Transverse colon (tissue), 4 donors: Measurements from ENCODE around the gene OR1M1. TPM values are rescaled to one million over a fixed set of nuclear protein-coding genes. Genes with fewer than 3 reads are reported as not detected.

Experiments used
- DNase-seq: peaks from one replicate; pipeline ENCODE4 v3.0.0-alpha.2; 2019
- H3K27ac ChIP-seq, 4 donors: fragments of 200-600 bp; sonication (generic); 2 replicates each; pipeline ENCODE4 v1.5.1; 2016 to 2018; ENCODE audit warnings: inconsistent platforms in 4 of 4
- H3K27me3 ChIP-seq: fragments of 200-600 bp; sonication (generic); 2 replicates; pipeline ENCODE4 v1.5.1; 2017; ENCODE audit warnings: inconsistent platforms
- H3K36me3 ChIP-seq, 4 donors: fragments of 200-600 bp; sonication (generic); 2 replicates each; pipeline ENCODE4 v1.5.1; 2017 to 2019; ENCODE audit warnings: inconsistent platforms in 4 of 4
- H3K4me1 ChIP-seq, 4 donors: fragments of 200-600 bp; sonication (generic); 2 replicates each; pipeline ENCODE4 v1.5.1; 2017 to 2020; ENCODE audit warnings: inconsistent platforms in 4 of 4
- H3K4me3 ChIP-seq, 4 donors: fragments of 200-600 bp; sonication (generic); 1 replicate in 1 of 4; 2 replicates in 3 of 4; pipeline versions ENCODE4 v1.5.1 to v1.6.1; 2017 to 2019; ENCODE audit warnings: inconsistent platforms in 4 of 4
- H3K9me3 ChIP-seq, 2 donors: fragments of 200-600 bp; sonication (generic); 2 replicates each; pipeline ENCODE4 v1.5.1; 2017 to 2019; ENCODE audit warnings: inconsistent platforms in 2 of 2
- CTCF ChIP-seq, 5 experiments: fragments of 200-600 bp in 3 of 5; fragments of 450-650 bp in 2 of 5; sonication (generic) in 3 of 5; IDR thresholded peaks; 1 replicate in 2 of 5; 2 replicates in 3 of 5; pipeline ENCODE4 v1.5.1; 2016 to 2017; ENCODE audit warnings: antibody characterized with exemption in 5 of 5, inconsistent platforms in 3 of 5, mild to moderate bottlenecking in 2 of 5, moderate library complexity in 1 of 5
- EP300 ChIP-seq: sonication (generic); formaldehyde crosslinking; IDR thresholded peaks from one replicate; pipeline ENCODE4 v1.6.1; 2017; ENCODE audit warnings: antibody characterized with exemption, low read depth
- POLR2A ChIP-seq: fragments of 450-650 bp; IDR thresholded peaks from one replicate; pipeline ENCODE4 v1.6.1; 2016; ENCODE audit warnings: antibody characterized with exemption, mild to moderate bottlenecking, moderate library complexity
- POLR2AphosphoS5 ChIP-seq, 3 donors: sonication (generic); formaldehyde crosslinking; IDR thresholded peaks; one replicate each; pipeline ENCODE4 v1.6.1; 2016; ENCODE audit warnings: antibody characterized with exemption in 3 of 3
- WGBS, 2 donors: methylation state at CpG; one replicate each; pipeline ENCODE4 v1.1.5; 2018; ENCODE audit warnings: low coverage in 1 of 2; 5-methylcytosine and 5-hydroxymethylcytosine counted together
- in situ Hi-C, 4 donors: fragments of 200-750 bp; cut with MboI; loops; one replicate each; pipeline versions ENCODE4 v1.15.0 to v1.15.1; 2017; ENCODE audit warnings: low sequenced_read_pairs in 3 of 4, low pct_ligation_motif_present in 1 of 4, low pct_unique_long_range_greater_than_20kb in 1 of 4
- intact Hi-C: fragments of 100-400 bp; cut with DNase I; formaldehyde crosslinking; loops from one replicate; pipeline ENCODE4 v1.15.1; 2023; ENCODE audit warnings: low total_unique reads
- total RNA-seq, 4 donors: library from RNA; depleted of rRNA; stranded (reverse); fragments of >200 nt; gene quantifications; one replicate each; pipeline ENCODE4 v1.1.0, GENCODE V29; 2016

Gene OR1M1
- not detected for total RNA-seq

DNA sequence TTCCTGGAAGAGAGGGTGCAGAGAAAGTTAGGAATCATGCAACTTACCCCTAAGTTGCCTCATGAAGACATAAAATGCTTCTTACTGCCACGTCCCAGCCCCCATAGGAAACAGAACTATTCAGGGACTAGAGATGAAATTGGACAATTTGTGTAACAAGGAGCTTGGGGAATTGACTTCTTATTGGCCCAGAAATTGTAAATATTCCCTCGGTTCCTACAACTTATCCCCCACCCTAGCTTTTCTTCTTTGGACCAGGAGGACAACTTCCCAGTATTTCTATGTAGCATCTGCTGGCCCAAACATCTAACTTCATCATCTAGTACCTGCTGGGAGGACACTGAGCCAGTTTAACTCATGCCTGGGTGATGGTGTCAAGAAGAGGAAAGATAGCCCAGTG lies at the start of gene OR1M1:
Gene OR1M1, plus strand, starts transcription at position 301 of the 400 bp plus-strand sequence. CDS start 6,184 bp downstream, outside the sequence.
- intact Hi-C loops, result no loop called here
- Histone ChIP-seq H3K4me1 (no peaks in the 10 kb centered on the region), H3K27ac (no peak within 1 kb of the TSS), H3K27me3 (no peaks in the 10 kb centered on the region), H3K36me3 (no peaks in the 10 kb centered on the region), H3K9me3 (no peaks in the 10 kb centered on the region), H3K4me3 (no peak within 1 kb of the TSS)
- in situ Hi-C loops, result loop anchor here in 3 of 4 donors (25.0 kb wide), 1 partner anchor 424 kb away; no protein-coding TSS in a partner anchor
- no peak for DNase-seq
- 40 to 43% methylated on average over 2 of the region's 2 CpGs for WGBS, 2 donors
- TF ChIP-seq POLR2AphosphoS5 (IDR thresholded peaks at IDR 0.05) (no peak), POLR2A (no peak), CTCF (IDR thresholded peaks at IDR 0.05) (no peak), EP300 (no peak)

DNA sequence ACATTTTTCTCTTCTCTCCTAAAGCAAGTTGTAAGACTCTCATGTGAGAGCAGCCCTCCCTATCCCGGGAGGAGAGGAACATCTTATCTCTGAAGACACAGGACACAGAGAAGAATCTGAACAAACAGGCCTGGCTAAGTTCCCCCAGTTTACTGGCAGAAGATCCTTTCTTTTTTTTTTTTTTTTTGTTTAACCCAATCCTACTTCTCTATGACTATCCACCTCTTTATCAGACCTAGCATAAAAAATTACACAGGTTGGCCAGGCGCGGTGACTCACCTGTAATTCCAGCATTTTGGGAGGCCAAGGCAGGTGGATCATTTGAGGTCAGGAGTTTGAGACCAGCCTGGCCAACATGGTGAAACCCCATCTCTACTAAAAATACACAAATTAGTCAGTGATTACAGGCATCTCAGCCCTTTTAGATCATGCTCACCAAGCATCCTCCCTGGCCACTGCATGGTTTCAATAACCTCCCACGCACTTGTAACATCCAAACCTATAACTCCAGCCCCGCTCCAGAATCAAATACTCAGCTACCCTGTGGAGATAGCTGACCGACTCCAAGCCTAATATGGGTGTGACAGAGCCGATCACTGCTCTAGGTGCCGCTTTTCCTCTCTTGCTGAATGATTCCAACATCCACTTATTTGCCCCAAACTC lies 49.3 kb upstream of the OR1M1 start:
- Histone ChIP-seq H3K36me3 (no peaks in the 10 kb centered on the region), H3K4me3 (no peak overlapping the region), H3K27ac (no peak overlapping the region), H3K9me3 (no peaks in the 10 kb centered on the region), H3K4me1 (no peaks in the 10 kb centered on the region), H3K27me3 (no peaks in the 10 kb centered on the region)
- intact Hi-C loops, result no loop called here
- WGBS, 2 donors, result 81 to 85% methylated on average over 3 to 8 of the region's 8 CpGs
- DNase-seq, result no peak
- TF ChIP-seq POLR2A (no peak), EP300 (no peak), POLR2AphosphoS5 (IDR thresholded peaks at IDR 0.05) (no peak), CTCF (IDR thresholded peaks at IDR 0.05) (no peak)
- in situ Hi-C loops, result no loop called here

- no peak for DNase-seq
- no peaks in the 10 kb centered on the region for H3K36me3 ChIP-seq
- intact Hi-C loops, result no loop called here
- H3K27ac ChIP-seq, result no peak overlapping the region
- 65 to 68% methylated on average over 4 to 5 of the region's 5 CpGs for WGBS, 2 donors
- TF ChIP-seq CTCF (IDR thresholded peaks at IDR 0.05) (no peak), POLR2AphosphoS5 (IDR thresholded peaks at IDR 0.05) (no peak), POLR2A (no peak)
- H3K4me3 ChIP-seq, result no peak overlapping the region
- in situ Hi-C loops, result no loop called here
- H3K27me3 ChIP-seq, result no peaks in the 10 kb centered on the region
- no peaks in the 10 kb centered on the region for H3K4me1 ChIP-seq
- no peaks in the 10 kb centered on the region for H3K9me3 ChIP-seq
Observed at GRCh38 chr19:9039728-9040127, 47.1 kb upstream of the OR1M1 start.

- intact Hi-C loops (no loop called here), in situ Hi-C loops (no loop called here)
- no peak overlapping the region for H3K4me3 ChIP-seq
- H3K27me3 ChIP-seq, result no peaks in the 10 kb centered on the region
- no peaks in the 10 kb centered on the region for H3K9me3 ChIP-seq
- TF ChIP-seq CTCF (IDR thresholded peaks at IDR 0.05) (no peak), POLR2A (no peak), EP300 (no peak), POLR2AphosphoS5 (IDR thresholded peaks at IDR 0.05) (no peak)
- DNase-seq, result no peak
- H3K4me1 ChIP-seq, result no peaks in the 10 kb centered on the region
- WGBS, 2 donors, result 75 to 80% methylated on average over 1 to 9 of the region's 9 CpGs
- H3K36me3 ChIP-seq, result no peaks in the 10 kb centered on the region
- no peak overlapping the region for H3K27ac ChIP-seq
Observed at GRCh38 chr19:9040131-9040530, 46.7 kb upstream of the OR1M1 start.
